Endothelial cell of umbilical vein (primary cell): ENCODE measurements around the gene MTPN. TPM values are rescaled to one million over a fixed set of nuclear protein-coding genes. Genes with fewer than 3 reads are reported as not detected.

Source experiments
- BruUV-seq: library from RNA; stranded (reverse); fragments of 400-500 nt; replicated peaks from 2 replicates; lab custom pipeline; 2021; lab: Mats Ljungman, UMichigan
- CTCF ChIA-PET: fragments of 300-600, 350-600 bp; sonication (Branson Sonifier 250); formaldehyde crosslinking; loops from one replicate; lab custom pipeline; 2021; ENCODE audit warnings: antibody characterized with exemption, inconsistent platforms; lab: Charles Lee
- POLR2A ChIA-PET: fragments of 300-600, 350-600 bp; sonication (Branson Sonifier 250); formaldehyde crosslinking; loops from one replicate; lab custom pipeline; 2021; ENCODE audit warnings: antibody characterized with exemption, inconsistent platforms; lab: Charles Lee
- DNase-seq: peaks from one replicate; pipeline ENCODE4 v3.0.0-alpha.2; 2011; ENCODE audit warnings: low read depth, low spot score
- FAIRE-seq: peaks from 2 replicates; lab custom pipeline; 2011; peaks lifted over from hg19 to GRCh38; lab: Jason Lieb, UNC
- H2AFZ ChIP-seq: 2 replicates; pipeline ENCODE4 v1.6.0; 2012; ENCODE audit warnings: low read depth, low read length, control low read depth, inconsistent platforms
- H3K27ac ChIP-seq: 2 replicates; pipeline ENCODE4 v1.5.1; 2011; ENCODE audit warnings: low read depth, mild to moderate bottlenecking, control low read depth, low read length, moderate library complexity; ENCODE audit not compliant: insufficient read depth
- H3K27me3 ChIP-seq, 2 experiments: 2 replicates each; pipeline versions ENCODE4 v1.6.0 to v1.6.1; 2011; ENCODE audit warnings: low read length in 2 of 2, mixed read lengths in 1 of 2; ENCODE audit not compliant: control insufficient read depth in 2 of 2, insufficient read depth in 2 of 2
- H3K36me3 ChIP-seq, 2 experiments: 2 replicates in 1 of 2; 3 replicates in 1 of 2; pipeline ENCODE4 v1.5.1; 2011; ENCODE audit warnings: low read length in 2 of 2, mild to moderate bottlenecking in 1 of 2, moderate library complexity in 1 of 2; ENCODE audit not compliant: control insufficient read depth in 2 of 2, insufficient read depth in 2 of 2; ENCODE audit errors: extremely low read depth in 1 of 2
- H3K4me1 ChIP-seq: 3 replicates; pipeline ENCODE4 v1.5.1; 2011; ENCODE audit warnings: mild to moderate bottlenecking, low read length; ENCODE audit not compliant: control insufficient read depth, insufficient read depth; ENCODE audit errors: extremely low read depth
- H3K4me2 ChIP-seq: 2 replicates; pipeline ENCODE4 v1.6.1; 2011; ENCODE audit warnings: low read length, control low read depth, mixed read lengths; ENCODE audit not compliant: insufficient read depth
- H3K4me3 ChIP-seq, 3 experiments: fragments of 200-600 bp in 1 of 3; sonication (generic), shearing (Covaris generic) in 1 of 3; replicated peaks in 1 of 3; 2 replicates each; pipeline ENCODE4 v1.5.1; 2011 to 2016; ENCODE audit warnings: control low read depth in 3 of 3, low read length in 3 of 3, mild to moderate bottlenecking in 2 of 3, inconsistent platforms in 1 of 3, low read depth in 1 of 3, moderate library complexity in 1 of 3; ENCODE audit not compliant: insufficient read depth in 1 of 3
- H3K79me2 ChIP-seq: 2 replicates; pipeline ENCODE4 v1.6.0; 2012; ENCODE audit warnings: low read length, inconsistent platforms; ENCODE audit not compliant: control insufficient read depth, insufficient read depth
- H3K9ac ChIP-seq: replicated peaks from 2 replicates; pipeline ENCODE3; 2011; ENCODE audit warnings: low read length, control low read depth; ENCODE audit not compliant: insufficient read depth; ENCODE audit errors: extremely low read depth
- H3K9me1 ChIP-seq: replicated peaks from 3 replicates; pipeline ENCODE4 v1.6.0; 2011; ENCODE audit warnings: mild to moderate bottlenecking, low read length; ENCODE audit not compliant: control insufficient read depth, insufficient read depth; ENCODE audit errors: extremely low read depth
- H3K9me3 ChIP-seq: replicated peaks from 2 replicates; pipeline ENCODE4 v1.5.1; 2012; ENCODE audit warnings: low read length, inconsistent platforms; ENCODE audit not compliant: control insufficient read depth, insufficient read depth
- H4K20me1 ChIP-seq: replicated peaks from 2 replicates; pipeline ENCODE3; 2011; ENCODE audit warnings: mild to moderate bottlenecking, low read length; ENCODE audit not compliant: control insufficient read depth, insufficient read depth; ENCODE audit errors: extremely low read depth
- CTCF ChIP-seq, 2 donors: IDR thresholded peaks; 1 replicate in 1 of 2; 2 replicates in 1 of 2; pipeline ENCODE4 v1.5.1; 2011; ENCODE audit warnings: low read length in 2 of 2, mild to moderate bottlenecking in 2 of 2, moderate library complexity in 2 of 2, control low read depth in 1 of 2, inconsistent platforms in 1 of 2, low read depth in 1 of 2; ENCODE audit not compliant: insufficient read depth in 1 of 2; ENCODE audit errors: extremely low read depth in 1 of 2
- EZH2 ChIP-seq: IDR thresholded peaks from 2 replicates; pipeline ENCODE4 v1.6.1; 2012; ENCODE audit warnings: borderline replicate concordance, low read depth, mild to moderate bottlenecking, moderate library complexity, low read length, inconsistent platforms; ENCODE audit not compliant: severe bottlenecking
- FOS ChIP-seq: IDR thresholded peaks from 2 replicates; pipeline ENCODE4 v1.6.1; 2011; ENCODE audit warnings: mild to moderate bottlenecking, low read length, moderate library complexity, borderline replicate concordance; ENCODE audit not compliant: insufficient read depth
- GATA2 ChIP-seq: IDR thresholded peaks from 2 replicates; pipeline ENCODE4 v1.7.0; 2011; ENCODE audit warnings: low read depth, mild to moderate bottlenecking, moderate library complexity, mixed read lengths, low read length; ENCODE audit not compliant: insufficient read length, insufficient read depth
- JUN ChIP-seq: IDR thresholded peaks from 2 replicates; pipeline ENCODE4 v1.6.1; 2011; ENCODE audit warnings: borderline replicate concordance, low read depth; ENCODE audit not compliant: insufficient read length, insufficient read depth
- MAX ChIP-seq: IDR thresholded peaks from 2 replicates; pipeline ENCODE4 v1.6.1; 2011; ENCODE audit not compliant: insufficient read depth, insufficient read length
- MYC ChIP-seq: IDR thresholded peaks from one replicate; pipeline ENCODE4 v1.6.1; 2011; ENCODE audit warnings: mild to moderate bottlenecking, low read depth, low read length
- POLR2A ChIP-seq: IDR thresholded peaks from 2 replicates; pipeline ENCODE4 v1.6.1; 2012; ENCODE audit warnings: low read depth, mild to moderate bottlenecking, control low read depth, low read length
- POLR2AphosphoS5 ChIP-seq: IDR thresholded peaks from 2 replicates; pipeline ENCODE4 v1.6.1; 2012; ENCODE audit warnings: low read depth, mild to moderate bottlenecking, control low read depth, low read length, moderate library complexity; ENCODE audit not compliant: insufficient read depth
- dilution Hi-C: fragments of 300-500 bp; cut with MboI; formaldehyde crosslinking; loops from one replicate; pipeline ENCODE4 v1.15.0; 2019; ENCODE audit warnings: low sequenced_read_pairs; ENCODE audit not compliant: extremely low pct_ligation_motif_present
- intact Hi-C: fragments of 100-400 bp; cut with micrococcal nuclease; formaldehyde crosslinking; loops from one replicate; pipeline ENCODE4 v1.10.0; 2022
- polyA plus RNA-seq, 4 experiments: library from polyadenylated mRNA; depleted of rRNA in 3 of 4; stranded (reverse) in 3 of 4; unstranded in 1 of 4; fragments of >200 nt; gene quantifications; 2 replicates each; pipeline versions ENCODE4 v1.2.1 to v1.2.3, GENCODE V29; 2011 to 2012; ENCODE audit warnings: missing spikeins in 1 of 4
- total RNA-seq: library from RNA; stranded (reverse); gene quantifications from 2 replicates; pipeline ENCODE4 v1.2.3, GENCODE V29; 2021

MTPN gene
- total and polyA plus RNA-seq, 2 donors (not counting 3 experiments of a cell fraction or from before 2014, with no cell fraction given) = 58.1 to 174 TPM

GRCh38 chr7:135914346-135914745 lies 62.8 kb downstream of the MTPN start:
- FAIRE-seq (no peak), DNase-seq (no peak)
- no peaks in the 10 kb centered on the region for H3K79me2 ChIP-seq
- BruUV-seq = no TSS peak
- intact Hi-C loops (no loop called here), dilution Hi-C loops (no loop called here)
- no peak overlapping the region for H3K4me2 ChIP-seq
- H3K36me3 ChIP-seq = no peaks in the 10 kb centered on the region
- no peaks in the 10 kb centered on the region for H3K27me3 ChIP-seq
- no peak overlapping the region for H3K4me3 ChIP-seq
- H3K4me1 ChIP-seq = no peaks in the 10 kb centered on the region
- H3K27ac ChIP-seq = no peak overlapping the region
- H2AFZ ChIP-seq = no peak overlapping the region
- CTCF ChIA-PET = no interaction called here
- H3K9ac ChIP-seq = no peak overlapping the region
- no peaks in the 10 kb centered on the region for H4K20me1 ChIP-seq
- POLR2A ChIA-PET = no interaction called here
- no peaks in the 10 kb centered on the region for H3K9me3 ChIP-seq
- TF ChIP-seq CTCF (IDR thresholded peaks at IDR 0.05; ENCODE audit: extremely low read depth in 1 of 2, insufficient read depth in 1 of 2, low read depth in 1 of 2, low read length in 2 of 2) (no peak), MYC (no peak), JUN (no peak)
- no peaks in the 10 kb centered on the region for H3K9me1 ChIP-seq

DNA sequence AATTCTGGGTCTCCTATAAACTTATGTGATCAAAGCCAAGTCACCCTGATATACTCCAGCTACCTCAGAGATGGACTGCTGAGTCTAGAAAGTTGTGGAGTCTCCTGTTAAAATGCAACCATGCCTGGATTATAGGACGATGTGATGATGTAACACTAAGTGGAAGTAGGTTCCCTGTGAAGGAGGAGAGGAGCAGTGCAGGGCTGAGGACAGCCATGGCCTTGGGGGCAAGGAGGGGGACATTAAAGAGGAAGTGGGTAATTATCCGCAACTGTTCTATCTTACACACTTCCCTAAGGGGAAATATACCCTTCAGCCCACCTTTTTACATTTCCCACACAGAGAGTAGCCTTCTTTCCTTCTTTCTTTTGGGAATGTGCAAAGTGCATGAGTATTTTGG lies 63.8 kb downstream of the MTPN start:
- Histone ChIP-seq H3K4me1 (no peaks in the 10 kb centered on the region), H3K27me3 (no peaks in the 10 kb centered on the region), H3K4me2 (no peak overlapping the region), H4K20me1 (no peaks in the 10 kb centered on the region), H3K79me2 (no peaks in the 10 kb centered on the region), H3K9ac (no peak overlapping the region), H2AFZ (no peak overlapping the region), H3K9me1 (no peaks in the 10 kb centered on the region), H3K36me3 (no peaks in the 10 kb centered on the region), H3K4me3 (no peak overlapping the region), H3K9me3 (no peaks in the 10 kb centered on the region), H3K27ac (no peak overlapping the region)
- ChIA-PET CTCF (no interaction called here), POLR2A (no interaction called here)
- TF ChIP-seq POLR2A (no peak), EZH2 (no peak), CTCF (IDR thresholded peaks at IDR 0.05; ENCODE audit: extremely low read depth in 1 of 2, insufficient read depth in 1 of 2, low read depth in 1 of 2, low read length in 2 of 2) (no peak), FOS (no peak), MYC (no peak), GATA2 (no peak), POLR2AphosphoS5 (no peak), JUN (no peak), MAX (no peak)
- intact Hi-C loops (no loop called here), dilution Hi-C loops (no loop called here)
- DNase-seq (no peak), FAIRE-seq (no peak)
- no TSS peak for BruUV-seq
